Duodenal mucosa (tissue), 2 donors: ENCODE results near the gene C1GALT1.

Source experiments
- H3K27ac ChIP-seq: one replicate; pipeline ENCODE4 v1.7.0; 2013; ENCODE audit warnings: low read depth, low read length
- H3K27me3 ChIP-seq, 2 donors: one replicate each; pipeline ENCODE4 v1.7.0; 2013; ENCODE audit warnings: low read length in 2 of 2, control low read depth in 1 of 2; ENCODE audit not compliant: insufficient read depth in 2 of 2, control insufficient read depth in 1 of 2
- H3K36me3 ChIP-seq, 2 donors: one replicate each; pipeline ENCODE4 v1.7.0; 2013; ENCODE audit warnings: low read length in 2 of 2, control low read depth in 1 of 2; ENCODE audit not compliant: insufficient read depth in 2 of 2, control insufficient read depth in 1 of 2
- H3K4me1 ChIP-seq, 2 donors: one replicate each; pipeline ENCODE4 v1.7.0; 2013; ENCODE audit warnings: low read length in 2 of 2, control low read depth in 1 of 2; ENCODE audit not compliant: insufficient read depth in 2 of 2, control insufficient read depth in 1 of 2
- H3K4me3 ChIP-seq, 2 donors: one replicate each; pipeline ENCODE4 v1.7.0; 2013; ENCODE audit warnings: low read length in 2 of 2, low read depth in 1 of 2
- H3K9ac ChIP-seq, 2 donors: one replicate each; pipeline ENCODE4 v1.7.0; 2013; ENCODE audit warnings: low read length in 2 of 2, low read depth in 1 of 2
- H3K9me3 ChIP-seq, 2 donors: one replicate each; pipeline ENCODE4 v1.7.0; 2013; ENCODE audit warnings: low read length in 2 of 2, control low read depth in 1 of 2; ENCODE audit not compliant: control insufficient read depth in 1 of 2

The C1GALT1 gene

DNA sequence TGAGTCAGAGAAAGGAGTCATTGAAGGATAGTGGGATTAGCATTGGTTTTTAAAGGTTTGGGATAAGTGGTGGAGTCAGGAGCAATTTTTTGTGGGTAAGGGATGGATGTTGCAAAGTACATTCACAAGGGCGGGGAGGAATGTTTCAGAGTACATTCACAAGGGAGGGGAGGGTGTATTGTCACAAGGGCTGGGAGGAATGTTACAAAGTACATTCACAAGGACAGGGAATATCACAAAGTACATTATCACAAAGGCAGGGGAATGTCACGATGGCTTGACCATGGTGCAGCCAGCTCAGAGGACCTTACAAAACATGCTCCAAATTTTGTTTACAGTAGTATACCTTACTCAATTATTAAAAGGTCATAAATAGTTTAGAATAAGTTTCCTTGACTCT is 30.3 kb downstream of the C1GALT1 start:
- H3K9ac ChIP-seq = no peak overlapping the region
- no peaks in the 10 kb centered on the region for H3K27me3 ChIP-seq
- no peaks in the 10 kb centered on the region for H3K9me3 ChIP-seq
- no peaks in the 10 kb centered on the region for H3K4me1 ChIP-seq
- H3K4me3 ChIP-seq = no peak overlapping the region
- peaks cover 10 to 19% of the 10 kb centered on the region in 2 donors for H3K36me3 ChIP-seq
- H3K27ac ChIP-seq = no peak overlapping the region

DNA sequence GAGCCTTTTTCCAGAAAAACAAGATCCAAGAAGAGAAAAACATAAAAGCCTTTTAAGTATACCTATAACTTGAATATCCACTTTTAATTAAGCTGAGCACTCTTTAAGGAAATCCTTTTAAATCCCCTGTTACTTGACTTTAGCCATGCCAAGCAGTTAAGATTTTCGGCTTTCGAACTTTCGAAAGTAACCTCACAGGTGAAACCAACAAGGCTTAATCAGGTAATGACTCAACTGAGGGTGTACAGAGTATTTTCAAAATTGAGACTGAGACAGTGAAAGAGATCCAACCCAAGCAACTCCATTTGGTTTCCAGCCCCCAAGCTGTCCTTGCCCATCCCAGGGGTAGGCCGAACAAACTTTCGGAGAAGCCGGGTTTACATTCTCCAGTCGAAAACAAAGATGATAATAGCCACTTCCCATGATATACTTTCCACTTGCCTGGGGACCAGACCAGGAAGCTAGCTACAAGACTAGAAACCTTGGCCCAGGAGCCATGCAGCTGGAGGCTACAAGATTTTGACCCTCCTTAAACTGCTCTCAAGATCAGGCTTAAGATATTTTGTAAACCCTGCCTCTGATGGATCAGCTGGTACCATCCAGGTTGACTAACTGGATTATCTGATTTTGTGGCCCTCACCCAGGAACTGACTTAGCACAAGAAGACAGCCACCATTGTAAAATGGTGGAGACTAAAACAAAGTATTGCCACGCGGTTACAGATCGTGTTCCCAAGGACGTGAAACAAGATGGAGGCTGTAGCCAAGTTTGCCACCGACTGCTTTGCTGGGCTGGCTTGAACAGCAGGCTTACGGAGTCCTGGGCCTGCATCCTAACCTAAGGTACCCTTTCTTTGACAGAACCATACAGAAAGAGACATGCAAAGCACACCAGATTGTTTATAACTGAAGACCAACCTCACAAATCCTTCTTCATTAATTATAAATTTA is 32.3 kb downstream of the C1GALT1 start:
- H3K36me3 ChIP-seq = peaks cover 10 to 22% of the 10 kb centered on the region in 2 donors
- H3K9me3 ChIP-seq = no peaks in the 10 kb centered on the region
- no peak overlapping the region for H3K27ac ChIP-seq
- no peaks in the 10 kb centered on the region for H3K4me1 ChIP-seq
- no peak overlapping the region for H3K9ac ChIP-seq
- no peak overlapping the region for H3K4me3 ChIP-seq
- H3K27me3 ChIP-seq = no peaks in the 10 kb centered on the region

DNA sequence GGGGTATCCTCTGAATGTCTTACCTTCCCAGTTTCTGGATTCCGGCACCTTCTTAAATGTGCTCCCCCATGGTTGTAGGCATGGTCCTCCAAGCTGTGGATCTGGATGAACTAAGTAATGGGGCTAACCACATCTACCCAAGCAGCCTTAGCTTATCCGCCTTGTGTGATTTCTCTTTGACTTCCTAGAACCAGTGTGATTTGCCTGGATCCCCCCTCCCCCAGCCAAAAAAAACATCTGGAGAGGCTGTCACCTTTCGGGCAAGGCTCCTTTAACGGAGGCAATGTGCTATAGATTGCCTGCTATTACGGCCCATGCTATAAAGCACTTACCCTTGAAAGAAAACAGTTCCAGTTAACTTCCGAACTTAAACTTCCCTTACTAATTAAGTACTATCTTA is 33.9 kb downstream of the C1GALT1 start:
- Histone ChIP-seq H3K4me1 (peaks cover 0 to 5% of the 10 kb centered on the region in 2 donors), H3K4me3 (no peak overlapping the region), H3K9ac (no peak overlapping the region), H3K36me3 (peaks cover 10 to 19% of the 10 kb centered on the region in 2 donors), H3K27ac (no peak overlapping the region), H3K9me3 (no peaks in the 10 kb centered on the region), H3K27me3 (no peaks in the 10 kb centered on the region)

DNA sequence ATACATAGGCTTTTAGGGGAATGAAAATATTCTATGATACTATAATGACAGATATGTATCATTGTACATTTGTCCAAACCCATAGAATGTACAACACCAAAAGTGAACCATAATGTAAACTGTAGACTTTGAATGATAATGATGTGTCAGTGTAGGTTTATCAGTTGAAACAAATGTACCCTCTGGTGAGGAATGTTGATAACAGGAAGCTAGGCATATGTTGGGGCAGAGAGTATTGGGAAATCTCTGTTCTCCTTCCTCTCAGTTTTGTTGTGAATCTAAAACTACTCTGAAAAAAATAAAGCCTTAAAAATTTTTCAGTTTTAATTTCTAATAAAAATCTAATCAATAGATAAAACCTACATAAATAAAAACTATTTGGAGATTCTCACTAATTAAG is 36.9 kb downstream of the C1GALT1 start:
- H3K9ac ChIP-seq = no peak overlapping the region
- peaks cover 10 to 12% of the 10 kb centered on the region in 2 donors for H3K36me3 ChIP-seq
- H3K4me1 ChIP-seq = peaks cover 0 to 10% of the 10 kb centered on the region in 2 donors
- no peaks in the 10 kb centered on the region for H3K9me3 ChIP-seq
- no peaks in the 10 kb centered on the region for H3K27me3 ChIP-seq
- no peak overlapping the region for H3K4me3 ChIP-seq
- H3K27ac ChIP-seq = no peak overlapping the region

DNA sequence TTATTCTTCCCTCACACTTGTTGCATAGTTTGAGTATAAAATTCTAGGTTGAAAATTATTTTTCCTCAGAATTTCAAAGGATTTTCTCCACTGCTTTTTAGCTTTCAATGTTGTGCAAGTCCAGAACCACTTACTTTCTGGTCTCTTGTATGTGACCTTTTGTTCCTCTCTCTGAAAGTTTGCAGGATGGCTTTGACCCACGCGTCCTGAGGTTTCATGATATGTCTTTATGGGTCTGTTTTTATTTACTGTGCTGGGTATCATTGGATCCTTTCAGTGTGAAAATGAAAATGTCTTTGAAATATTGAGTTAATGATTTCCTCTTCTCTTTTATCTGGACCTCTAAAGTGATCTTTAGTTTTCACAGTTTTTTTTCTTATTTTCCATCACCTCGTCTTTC is 38.5 kb downstream of the C1GALT1 start:
- H3K27me3 ChIP-seq = no peaks in the 10 kb centered on the region
- H3K9me3 ChIP-seq = no peaks in the 10 kb centered on the region
- H3K4me1 ChIP-seq = peaks cover 0 to 10% of the 10 kb centered on the region in 2 donors
- H3K27ac ChIP-seq = no peak overlapping the region
- H3K36me3 ChIP-seq = peaks cover 6 to 9% of the 10 kb centered on the region in 2 donors
- H3K4me3 ChIP-seq = no peak overlapping the region
- no peak overlapping the region for H3K9ac ChIP-seq

DNA sequence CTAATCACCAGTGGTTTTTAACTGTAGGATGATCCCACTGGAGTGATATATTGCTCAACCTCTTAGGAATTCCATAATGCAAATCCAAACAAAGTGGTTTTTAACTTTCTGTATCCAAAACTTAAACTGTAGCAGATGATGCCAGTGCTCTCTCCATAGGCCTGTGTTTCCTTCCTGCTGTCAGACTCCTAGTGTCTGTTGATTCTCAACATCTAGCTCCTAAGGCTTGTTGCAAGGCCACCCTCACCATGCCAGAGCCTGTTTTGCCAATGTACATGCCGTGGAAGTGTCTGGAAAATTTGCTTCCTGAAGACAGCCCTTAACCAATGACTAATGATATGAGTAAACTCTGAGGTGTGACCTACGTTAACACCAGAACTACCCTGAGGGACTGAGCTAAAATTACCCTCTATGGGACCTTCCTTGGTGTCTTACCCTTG is 39.3 kb downstream of the C1GALT1 start:
- Histone ChIP-seq H3K4me3 (no peak overlapping the region), H3K27ac (no peak overlapping the region), H3K9ac (no peak overlapping the region), H3K27me3 (no peaks in the 10 kb centered on the region), H3K4me1 (peaks cover 0 to 10% of the 10 kb centered on the region in 2 donors), H3K9me3 (no peaks in the 10 kb centered on the region), H3K36me3 (peaks cover under 1 to 5% of the 10 kb centered on the region in 2 donors)

DNA sequence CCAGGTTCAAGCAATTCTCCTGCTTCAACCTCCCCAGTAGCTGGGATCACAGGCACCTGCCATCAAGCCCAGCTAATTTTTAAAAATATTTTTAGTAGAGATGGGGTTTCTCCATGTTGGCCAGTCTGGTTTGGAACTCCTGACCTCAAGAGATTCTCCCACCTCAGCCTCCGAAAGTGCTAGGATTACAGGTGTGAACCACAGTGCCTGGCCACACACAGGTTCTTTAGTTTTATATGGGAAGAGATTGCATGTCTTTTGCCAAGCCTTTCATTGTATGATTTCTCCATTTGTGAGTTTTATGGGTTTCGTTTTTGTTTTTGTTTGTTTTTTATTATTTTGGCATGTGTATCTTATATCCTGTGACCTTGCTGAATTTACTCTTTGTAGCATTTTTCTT is 40.9 kb downstream of the C1GALT1 start:
- Histone ChIP-seq H3K27ac (no peak overlapping the region), H3K9me3 (no peaks in the 10 kb centered on the region), H3K9ac (no peak overlapping the region), H3K4me1 (peaks cover 0 to 10% of the 10 kb centered on the region in 2 donors), H3K27me3 (no peaks in the 10 kb centered on the region), H3K4me3 (no peak overlapping the region), H3K36me3 (no peaks in the 10 kb centered on the region)

DNA sequence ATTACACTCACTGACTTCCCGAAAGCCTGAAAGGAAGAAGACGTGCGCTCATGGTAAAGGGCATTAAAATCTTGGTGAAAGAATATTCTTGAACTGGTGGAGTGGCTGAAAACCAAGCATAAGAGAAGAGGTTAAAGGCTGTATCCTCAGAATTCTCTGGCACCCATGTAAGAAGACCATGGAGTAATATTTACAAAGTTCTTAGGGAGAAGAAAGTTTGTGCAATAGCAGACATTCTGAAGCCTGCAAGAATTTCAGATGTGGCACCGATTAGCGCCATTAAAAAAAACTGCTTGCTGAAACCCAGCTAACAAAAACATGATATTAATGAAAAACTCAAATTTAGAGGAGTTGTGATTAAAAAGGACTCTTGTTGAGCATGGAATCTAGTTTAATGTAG is 44.1 kb downstream of the C1GALT1 start:
- no peaks in the 10 kb centered on the region for H3K36me3 ChIP-seq
- no peak overlapping the region for H3K27ac ChIP-seq
- H3K4me1 ChIP-seq = peaks cover 0 to 5% of the 10 kb centered on the region in 2 donors
- H3K9me3 ChIP-seq = peaks cover 4 to 5% of the 10 kb centered on the region in 2 donors
- H3K27me3 ChIP-seq = no peaks in the 10 kb centered on the region
- no peak overlapping the region for H3K4me3 ChIP-seq
- H3K9ac ChIP-seq = no peak overlapping the region

DNA sequence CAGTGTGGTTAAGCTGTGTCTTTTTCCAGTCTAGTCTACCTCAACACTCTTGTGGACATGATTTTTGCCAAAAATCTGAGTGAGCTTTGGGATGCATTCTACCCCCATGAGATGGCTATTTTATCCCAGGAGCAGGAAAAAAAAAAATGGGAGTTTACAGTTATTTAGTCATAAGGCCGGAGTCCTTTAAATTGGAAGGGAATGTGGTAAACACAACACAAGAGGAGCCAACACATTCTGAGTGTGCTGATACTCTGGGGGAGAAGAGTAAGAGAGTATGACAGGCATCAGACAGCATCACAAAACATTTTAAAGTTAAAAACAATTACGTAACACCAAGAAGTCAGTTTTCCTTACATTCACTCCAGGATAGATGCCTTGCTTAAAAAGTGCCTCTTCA is 46.1 kb downstream of the C1GALT1 start:
- Histone ChIP-seq H3K9me3 (peaks cover 4 to 5% of the 10 kb centered on the region in 2 donors), H3K27ac (no peak overlapping the region), H3K9ac (no peak overlapping the region), H3K4me1 (peaks cover 5 to 12% of the 10 kb centered on the region in 2 donors), H3K4me3 (no peak overlapping the region), H3K27me3 (no peaks in the 10 kb centered on the region), H3K36me3 (no peaks in the 10 kb centered on the region)

DNA sequence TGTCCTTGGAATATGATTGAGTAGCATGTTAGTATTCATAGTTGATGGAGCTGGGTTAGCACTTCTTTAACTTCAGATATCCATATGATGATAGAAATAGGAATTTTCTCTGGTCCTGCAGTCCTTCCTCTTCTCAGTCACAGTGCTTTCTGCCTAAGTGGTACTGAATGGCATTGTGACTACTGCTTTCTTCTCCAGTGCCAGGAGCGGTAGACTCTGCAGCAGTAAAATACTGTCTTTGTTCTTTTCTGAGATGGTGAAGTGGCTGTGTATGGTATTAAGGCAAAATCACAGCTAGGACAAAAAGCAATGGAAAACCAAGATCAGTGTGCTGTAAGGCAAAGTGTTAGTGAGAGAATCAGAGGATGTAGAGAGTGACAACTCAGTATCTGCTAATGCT is 46.6 kb downstream of the C1GALT1 start:
- H3K4me3 ChIP-seq = no peak overlapping the region
- H3K36me3 ChIP-seq = no peaks in the 10 kb centered on the region
- H3K4me1 ChIP-seq = peaks cover 5 to 12% of the 10 kb centered on the region in 2 donors
- no peaks in the 10 kb centered on the region for H3K27me3 ChIP-seq
- no peak overlapping the region for H3K27ac ChIP-seq
- no peak overlapping the region for H3K9ac ChIP-seq
- H3K9me3 ChIP-seq = peaks cover 4 to 5% of the 10 kb centered on the region in 2 donors
